HG02981 (cell line): ENCODE data around the gene ID4.
"Not testable (repeated sequence)": the region's sequence is repeated elsewhere in the genome, so short reads cannot be mapped to it uniquely, and the experiment has no call there.

Source experiments
- ATAC-seq: cut with Tn5 transposase; IDR thresholded peaks from one replicate; pipeline ENCODE4 v1.9.1; 2021; ENCODE audit warnings: mild to moderate bottlenecking, moderate library complexity; ENCODE audit not compliant: unreplicated experiment

ID4 gene

GRCh38 chr6:19831358-19831757, 5.8 kb upstream of the ID4 start:
- ATAC-seq = no peak

GRCh38 chr6:19833947-19834346, 3.2 kb upstream of the ID4 start:
- ATAC-seq = no peak

GRCh38 chr6:19834858-19835257, 2.3 kb upstream of the ID4 start:
- ATAC-seq = no peak

- no peak for ATAC-seq
Measured at GRCh38 chr6:19835605-19836004, 1.6 kb upstream of the ID4 start.

GRCh38 chr6:19837511-19838441, 606 bp downstream of the ID4 start:
- ATAC-seq = no peak

- no peak for ATAC-seq
Measured at GRCh38 chr6:19838442-19839236, 1.5 kb downstream of the ID4 start.

GRCh38 chr6:19839237-19839546, 2.0 kb downstream of the ID4 start:
- ATAC-seq = no peak

- ATAC-seq = no peak
Measured at GRCh38 chr6:19839788-19840187, 2.6 kb downstream of the ID4 start.

- ATAC-seq = no peak
Measured at GRCh38 chr6:19841181-19841580, 4.0 kb downstream of the ID4 start.

- ATAC-seq = no peak
Measured at GRCh38 chr6:19842030-19842615, 5.0 kb downstream of the ID4 start.

GRCh38 chr6:19844689-19845088, 7.5 kb downstream of the ID4 start:
- ATAC-seq = no peak

GRCh38 chr6:19845266-19846041, 8.3 kb downstream of the ID4 start:
- ATAC-seq = no peak

GRCh38 chr6:19848465-19849029, 11.4 kb downstream of the ID4 start:
- no peak for ATAC-seq

- ATAC-seq = no peak
Measured at GRCh38 chr6:19849196-19849595, 12.0 kb downstream of the ID4 start.

GRCh38 chr6:19849755-19850154, 12.6 kb downstream of the ID4 start:
- ATAC-seq = no peak

GRCh38 chr6:19851241-19852089, 14.3 kb downstream of the ID4 start:
- ATAC-seq = no peak

GRCh38 chr6:19852090-19852457, 14.9 kb downstream of the ID4 start:
- ATAC-seq = no peak

GRCh38 chr6:19852927-19853326, 15.8 kb downstream of the ID4 start:
- ATAC-seq = no peak

GRCh38 chr6:19854421-19855015, 17.3 kb downstream of the ID4 start:
- not testable (repeated sequence) for ATAC-seq
